DMS79 treated with DMSO at 0.1 percent for 48 hours (cell line): ENCODE data around the gene USP35.

Source experiments
- DNase-seq: peaks from one replicate; lab custom pipeline; 2025; lab: John Stamatoyannopoulos, UW

Gene USP35

GRCh38 chr11:78188286-78189173 is at the start of gene USP35, which contains the start of gene KCTD21:
Gene USP35, plus strand, starts transcription at chr11:78188919. Its CDS starts 7,327 bp downstream, at chr11:78196246.
Gene KCTD21, minus strand, starts transcription at chr11:78188626. Its CDS starts 14,072 bp downstream, at chr11:78174554.
- peak; percentile 96 for DNase-seq

GRCh38 chr11:78139422-78140391 is 49.0 kb upstream of the USP35 start, which contains the start of gene ALG8:
Gene ALG8, minus strand, starts transcription at chr11:78139626. Its CDS starts 38 bp downstream, at chr11:78139588.
- peak; percentile 98 for DNase-seq

- DNase-seq, result no peak
These were observed 48.2 kb upstream of the USP35 start for GRCh38 chr11:78140392-78141077.

- DNase-seq, result no peak
These were observed 43.2 kb upstream of the USP35 start for GRCh38 chr11:78145511-78146025.

- DNase-seq, result peak; percentile 57
These were observed 40.9 kb upstream of the USP35 start for GRCh38 chr11:78147807-78148206.

GRCh38 chr11:78149646-78150045 is 39.1 kb upstream of the USP35 start:
- DNase-seq, result no peak

GRCh38 chr11:78150346-78150745 is 38.4 kb upstream of the USP35 start:
- DNase-seq, result no peak

GRCh38 chr11:78150754-78151153 is 38.0 kb upstream of the USP35 start:
- no peak for DNase-seq

GRCh38 chr11:78151804-78152203 is 36.9 kb upstream of the USP35 start:
- DNase-seq, result no peak

- DNase-seq, result no peak
These were observed 32.4 kb upstream of the USP35 start for GRCh38 chr11:78156127-78156844.

GRCh38 chr11:78158987-78159652 is 29.6 kb upstream of the USP35 start:
- no peak for DNase-seq

- no peak for DNase-seq
These were observed 28.2 kb upstream of the USP35 start for GRCh38 chr11:78160557-78160956.

- DNase-seq, result no peak
These were observed 27.4 kb upstream of the USP35 start for GRCh38 chr11:78161346-78161745.

GRCh38 chr11:78161962-78162371 is 26.8 kb upstream of the USP35 start:
- no peak for DNase-seq

- no peak for DNase-seq
These were observed 24.9 kb upstream of the USP35 start for GRCh38 chr11:78163828-78164227.

- DNase-seq, result no peak
These were observed 24.2 kb upstream of the USP35 start for GRCh38 chr11:78164471-78164870.

- DNase-seq, result no peak
These were observed 21.8 kb upstream of the USP35 start for GRCh38 chr11:78166855-78167469.

- no peak for DNase-seq
These were observed 19.9 kb upstream of the USP35 start for GRCh38 chr11:78168539-78169477.

- no peak for DNase-seq
These were observed 18.3 kb upstream of the USP35 start for GRCh38 chr11:78170413-78170812.
